Muscle of leg (tissue), 11 donors: Measurements from ENCODE around the gene TMOD1. TPM values are rescaled to one million over a fixed set of nuclear protein-coding genes. Genes with fewer than 3 reads are reported as not detected.
"Not testable (repeated sequence)": the region's sequence is repeated elsewhere in the genome, so short reads cannot be mapped to it uniquely, and the experiment has no call there.

Source experiments
- DNase-seq: peaks from one replicate; pipeline ENCODE4 v3.0.0; 2013
- H3K27ac ChIP-seq: one replicate; pipeline ENCODE4 v1.5.1; 2013; ENCODE audit warnings: mild to moderate bottlenecking, low read length, control low read depth
- H3K27me3 ChIP-seq: one replicate; pipeline ENCODE4 v1.6.1; 2013; ENCODE audit warnings: low read length; ENCODE audit not compliant: control insufficient read depth, insufficient read depth
- H3K36me3 ChIP-seq: one replicate; pipeline ENCODE4 v1.6.1; 2013; ENCODE audit warnings: low read length; ENCODE audit not compliant: control insufficient read depth, insufficient read depth
- H3K4me1 ChIP-seq: one replicate; pipeline ENCODE4 v1.6.1; 2013; ENCODE audit warnings: low read length; ENCODE audit not compliant: control insufficient read depth, insufficient read depth
- H3K4me3 ChIP-seq: one replicate; pipeline ENCODE4 v1.5.1; 2013; ENCODE audit warnings: low read length, control low read depth
- H3K9me3 ChIP-seq: replicated peaks from 2 replicates; pipeline ENCODE4 v1.6.1; 2013; ENCODE audit warnings: low read depth, low read length; ENCODE audit not compliant: control insufficient read depth
- WGBS: methylation state at CpG from one replicate; pipeline ENCODE4 v1.1.5; 2013; ENCODE audit warnings: missing lambda C conversion rate; ENCODE audit not compliant: insufficient coverage; 5-methylcytosine and 5-hydroxymethylcytosine counted together
- polyA plus RNA-seq, 8 donors: library from polyadenylated mRNA; unstranded; fragments of 120-200 nt; gene quantifications; one replicate each; pipeline versions ENCODE4 v1.2.1 to v1.2.3, GENCODE V29; 2013; ENCODE audit warnings: inconsistent platforms in 1 of 8, low replicate concordance in 1 of 8; ENCODE audit not compliant: insufficient read length in 8 of 8, insufficient read depth in 1 of 8
- total RNA-seq: library from RNA; stranded (reverse); fragments of 120-200 nt; gene quantifications from one replicate; pipeline ENCODE4 v1.2.4, GENCODE V29; 2013

The TMOD1 gene
- total and polyA plus RNA-seq, 9 donors: 46.1 to 139 (median 102) TPM

DNA sequence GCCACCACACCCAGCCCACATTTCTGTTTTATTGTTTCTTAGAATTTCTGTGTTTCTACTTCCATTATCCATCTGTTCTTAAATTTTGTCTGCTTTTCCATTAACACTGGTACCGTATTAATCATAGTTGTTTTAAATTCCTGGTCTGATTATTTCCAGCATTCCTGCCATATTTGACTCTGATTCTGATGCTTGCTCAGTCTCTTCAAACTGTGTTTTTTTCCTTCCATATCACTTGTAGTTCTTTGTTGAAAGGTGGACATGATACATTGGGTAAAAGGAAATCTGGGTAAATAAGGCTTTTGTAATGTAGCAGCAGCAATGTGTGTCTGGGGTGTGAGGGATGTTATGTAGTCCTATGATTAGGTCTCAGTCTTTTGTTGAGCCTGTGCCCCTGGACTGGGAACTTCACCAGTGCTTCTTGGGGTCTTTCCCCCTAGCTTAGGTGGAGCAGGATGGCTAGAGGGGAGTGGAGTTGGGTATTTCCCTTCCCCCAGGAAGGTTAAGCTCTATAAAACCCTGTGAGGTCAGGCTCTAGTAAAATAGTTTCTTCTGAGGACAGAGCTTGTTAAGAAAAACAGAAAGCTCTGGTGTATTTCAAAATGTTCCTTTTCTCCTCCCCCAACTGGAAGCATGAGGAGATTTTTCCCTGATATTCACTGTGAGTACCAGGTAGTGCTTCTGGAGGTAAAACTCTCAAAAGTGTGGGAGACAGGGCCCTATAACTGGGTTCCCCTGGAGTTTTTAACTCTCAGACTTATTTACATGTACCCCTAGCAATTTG is 10.1 kb upstream of the TMOD1 start:
- H3K4me1 ChIP-seq: no peaks in the 10 kb centered on the region
- no peak overlapping the region for H3K4me3 ChIP-seq
- peaks cover 6% of the 10 kb centered on the region for H3K9me3 ChIP-seq
- H3K27me3 ChIP-seq: no peaks in the 10 kb centered on the region
- no CpG with 5 or more reads among the region's 1 CpG for WGBS
- H3K27ac ChIP-seq: no peak overlapping the region
- H3K36me3 ChIP-seq: peaks cover 2% of the 10 kb centered on the region
- no peak for DNase-seq

DNA sequence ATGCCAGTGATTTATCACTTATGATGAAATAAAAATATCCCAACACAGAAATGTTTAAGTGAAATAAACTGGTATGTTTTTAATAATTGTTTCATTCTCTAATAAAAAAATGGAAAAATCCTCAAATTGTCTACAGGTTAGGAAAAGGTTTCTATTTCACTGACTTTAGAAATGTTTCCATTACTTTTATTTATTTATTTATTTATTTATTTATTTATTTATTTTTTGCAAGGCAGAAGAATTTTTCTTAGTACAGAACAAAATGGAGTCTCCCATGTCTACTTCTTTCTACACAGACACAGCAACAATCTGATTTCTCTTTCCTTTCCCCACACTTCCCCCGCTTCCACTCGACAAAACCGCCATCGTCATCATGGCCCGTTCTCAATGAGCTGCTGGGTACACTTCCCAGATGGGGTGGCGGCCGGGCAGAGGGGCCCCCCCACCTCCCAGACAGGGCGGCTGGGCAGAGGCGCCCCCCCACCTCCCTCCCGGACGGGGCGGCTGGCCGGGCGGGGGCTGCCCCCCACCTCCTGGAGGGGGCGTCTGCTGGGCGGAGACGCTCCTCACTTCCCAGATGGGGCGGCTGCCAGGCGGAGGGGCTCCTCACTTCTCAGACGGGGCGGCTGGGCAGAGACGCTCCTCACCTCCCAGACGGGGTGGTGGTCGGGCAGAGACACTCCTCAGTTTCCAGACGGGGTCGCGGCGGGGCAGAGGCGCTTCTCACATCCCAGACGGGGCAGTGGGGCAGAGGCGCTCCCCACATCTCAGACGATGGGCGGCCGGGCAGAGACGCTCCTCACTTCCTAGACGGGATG is 3.7 kb upstream of the TMOD1 start:
- not testable (repeated sequence) for DNase-seq, H3K9me3 ChIP-seq, H3K4me3 ChIP-seq, H3K36me3 ChIP-seq, H3K27ac ChIP-seq, H3K4me1 ChIP-seq
- peaks cover 29% of the 10 kb centered on the region for H3K27me3 ChIP-seq
- WGBS: 92% methylated on average over 24 of the region's 36 CpGs

DNA sequence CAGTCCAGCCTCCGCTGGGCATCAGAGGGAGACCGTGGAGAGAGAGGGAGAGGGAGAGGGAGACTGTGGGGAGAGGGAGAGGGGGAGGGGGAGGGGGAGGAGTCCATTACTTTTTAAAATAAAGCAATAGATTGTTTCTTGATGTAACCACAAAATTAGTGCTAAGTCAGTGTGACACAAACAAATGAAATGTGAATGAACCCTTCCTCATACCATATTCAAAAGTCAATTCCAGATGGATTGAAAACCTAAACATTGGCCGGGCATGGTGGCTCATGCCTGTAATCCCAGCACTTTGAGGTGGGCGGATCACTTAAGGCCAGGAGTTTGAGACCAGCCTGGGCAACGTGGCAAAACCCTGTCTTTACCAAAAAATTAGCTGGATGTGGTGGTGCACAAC is 2.6 kb upstream of the TMOD1 start:
- H3K27ac ChIP-seq, H3K9me3 ChIP-seq, H3K36me3 ChIP-seq, H3K4me3 ChIP-seq, DNase-seq: not testable (repeated sequence)
- peaks cover 39% of the 10 kb centered on the region for H3K27me3 ChIP-seq
- peaks cover 18% of the 10 kb centered on the region for H3K4me1 ChIP-seq
- 80% methylated on average over 3 of the region's 5 CpGs for WGBS

DNA sequence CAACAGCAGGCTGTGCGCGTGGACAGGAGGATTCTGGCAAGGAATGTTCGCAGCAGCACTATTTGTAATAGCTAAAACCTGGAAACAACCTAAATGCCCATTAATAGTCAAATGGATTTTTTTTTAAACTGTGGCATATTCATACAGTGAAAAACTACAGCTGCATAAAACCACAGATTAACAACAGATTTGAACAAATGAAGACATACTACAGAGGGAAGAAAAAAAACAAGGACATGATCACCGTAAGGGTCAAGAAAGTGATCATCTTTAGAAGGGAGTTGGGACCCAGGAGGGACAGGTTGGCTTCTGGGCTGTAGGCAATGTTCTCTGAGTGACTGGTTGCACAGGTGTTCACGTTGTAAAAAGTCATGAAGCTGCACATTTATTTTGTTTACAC is 1.2 kb upstream of the TMOD1 start:
- Histone ChIP-seq H3K4me3 (no peak overlapping the region), H3K4me1 (peaks cover 18% of the 10 kb centered on the region), H3K9me3 (no peaks in the 10 kb centered on the region), H3K27ac (no peak overlapping the region), H3K36me3 (no peaks in the 10 kb centered on the region), H3K27me3 (peaks cover 50% of the 10 kb centered on the region)
- no CpG with 5 or more reads among the region's 5 CpGs for WGBS
- DNase-seq: no peak

DNA sequence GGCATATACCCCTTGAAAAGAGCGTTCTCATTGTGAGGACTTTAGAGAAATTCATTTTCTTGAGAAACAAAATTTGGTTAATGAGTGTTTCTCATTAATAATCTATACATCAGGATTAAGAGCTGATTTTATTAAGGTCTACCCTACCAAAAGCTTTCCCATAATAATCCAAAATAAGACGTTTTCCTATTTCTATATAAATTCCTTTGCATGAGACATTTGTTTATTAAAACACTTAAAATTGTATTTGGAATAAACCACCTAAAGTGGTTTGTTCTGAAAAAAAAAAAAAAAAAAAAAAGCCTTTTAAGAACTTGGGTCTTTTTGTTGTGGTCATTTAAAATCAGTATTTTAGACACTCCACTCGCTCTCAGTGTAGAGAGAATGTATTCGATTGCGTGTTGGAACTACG is 695 bp upstream of the TMOD1 start:
- H3K27me3 ChIP-seq: peaks cover 55% of the 10 kb centered on the region
- H3K27ac ChIP-seq: no peak overlapping the region

DNA sequence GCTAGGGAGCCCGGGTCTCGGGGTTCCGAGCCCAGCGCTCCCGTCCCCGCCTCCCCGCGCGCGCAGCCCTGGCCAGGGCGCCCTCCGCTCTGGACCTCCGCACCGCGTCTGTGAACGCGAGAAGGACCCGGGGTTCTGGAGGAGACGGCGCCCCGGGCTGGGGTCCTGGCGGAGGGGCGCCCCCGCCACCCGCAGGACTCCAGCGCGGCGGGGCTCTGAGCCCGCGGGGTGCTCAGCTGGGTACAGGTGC is 431 bp downstream of the TMOD1 start:
- Histone ChIP-seq H3K27me3 (peaks cover 60% of the 10 kb centered on the region), H3K4me1 (peaks cover 18% of the 10 kb centered on the region), H3K4me3 (peak overlapping the region; percentile 51), H3K27ac (peak overlapping the region; percentile 88), H3K9me3 (no peaks in the 10 kb centered on the region), H3K36me3 (no peaks in the 10 kb centered on the region)
- no peak for DNase-seq
- WGBS: 0% methylated on average over 24 of the region's 30 CpGs

More for the DNA sequence above, 695 bp upstream of the TMOD1 start:
- no peaks in the 10 kb centered on the region for H3K9me3 ChIP-seq
- WGBS: 0% methylated on average over 1 of the region's 6 CpGs
- no peak overlapping the region for H3K4me3 ChIP-seq
- H3K36me3 ChIP-seq: no peaks in the 10 kb centered on the region
- no peak for DNase-seq
- peaks cover 18% of the 10 kb centered on the region for H3K4me1 ChIP-seq

DNA sequence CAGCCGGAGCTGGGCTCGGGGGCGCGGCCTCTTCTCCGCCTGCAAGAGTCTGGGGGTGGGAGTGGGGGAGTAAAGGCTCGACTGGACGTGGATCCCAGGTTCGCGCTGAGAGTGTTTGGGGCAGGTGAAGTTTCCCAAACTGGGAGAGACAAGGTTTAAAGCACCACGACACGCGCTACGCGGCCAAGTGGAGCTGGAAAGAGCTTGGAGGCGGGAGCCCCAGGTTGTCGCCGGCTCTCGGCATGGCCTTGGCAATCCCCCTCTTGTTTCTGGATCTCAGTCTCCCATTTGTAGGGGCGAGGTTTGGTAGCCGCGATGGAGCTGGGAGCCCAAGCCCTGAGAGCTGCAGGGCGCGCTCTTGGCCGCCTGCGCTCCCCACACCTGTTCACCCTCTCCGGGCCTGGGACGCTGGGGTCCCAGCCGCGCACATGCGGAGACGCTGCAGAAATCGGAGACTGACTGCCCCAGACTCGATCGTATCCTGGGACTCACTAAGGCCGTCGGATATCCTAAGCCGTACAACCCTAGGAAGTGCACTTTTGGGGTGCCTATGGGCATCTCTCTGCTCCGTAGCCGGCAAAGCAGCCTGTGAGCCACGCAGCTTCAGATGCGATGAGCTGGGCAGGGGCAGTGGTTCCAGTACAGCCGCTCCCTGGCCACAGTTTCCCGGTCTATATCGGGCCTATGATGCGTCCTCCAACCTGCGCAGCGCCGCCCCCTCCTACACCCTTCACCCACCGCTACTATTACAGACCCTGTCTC is 937 bp downstream of the TMOD1 start:
- WGBS: 1% methylated on average over 49 of the region's 49 CpGs
- H3K4me3 ChIP-seq: peak overlapping the region; percentile 51
- peaks cover 60% of the 10 kb centered on the region for H3K27me3 ChIP-seq
- peak; percentile 12 for DNase-seq
- no peaks in the 10 kb centered on the region for H3K36me3 ChIP-seq
- H3K9me3 ChIP-seq: no peaks in the 10 kb centered on the region
- H3K27ac ChIP-seq: peak overlapping the region; percentile 88
- peaks cover 18% of the 10 kb centered on the region for H3K4me1 ChIP-seq

DNA sequence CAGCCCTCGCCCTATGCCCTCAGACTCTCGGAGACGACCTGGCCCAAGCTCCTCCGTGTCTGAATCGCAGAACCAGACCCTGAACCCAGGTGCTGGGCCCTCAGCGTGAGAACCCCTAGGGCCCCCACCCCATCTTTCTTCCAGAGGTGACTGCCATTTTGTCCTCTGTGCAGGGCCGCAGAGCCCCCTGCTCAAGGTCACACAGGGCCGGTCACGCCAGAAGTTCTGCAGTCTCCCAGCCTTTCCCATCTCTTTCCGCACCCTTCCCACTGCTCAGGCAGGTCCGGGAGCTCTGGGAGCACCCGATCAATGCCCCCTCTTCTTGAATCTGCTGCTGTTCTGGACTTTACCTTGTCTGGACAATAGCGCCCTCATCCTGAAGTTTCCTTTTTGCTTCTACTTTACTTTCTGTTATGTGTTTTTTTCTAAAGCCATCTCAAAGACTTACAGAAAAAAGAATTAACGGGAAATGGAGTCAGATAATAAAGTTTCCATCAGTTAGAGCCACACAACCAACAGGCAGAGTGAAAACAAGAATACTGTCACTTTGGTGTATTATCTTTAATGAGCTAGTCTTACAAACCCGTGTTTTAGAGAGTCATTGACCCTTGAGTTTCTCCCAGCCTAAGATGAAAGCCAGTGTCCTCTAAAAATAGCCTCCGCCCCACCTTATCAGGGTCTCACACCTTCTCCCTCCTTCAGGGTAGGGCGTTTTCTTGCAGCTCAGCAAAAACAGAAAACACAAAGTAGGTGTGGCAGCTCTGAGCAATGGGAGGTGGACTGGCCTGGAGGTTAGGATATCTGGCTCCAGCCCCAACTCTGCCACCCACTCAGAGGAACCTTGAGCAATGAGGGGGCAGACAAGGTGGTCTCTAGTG is 1.8 kb downstream of the TMOD1 start:
- Histone ChIP-seq H3K4me1 (peaks cover 18% of the 10 kb centered on the region), H3K4me3 (peak overlapping the region; percentile 51), H3K36me3 (no peaks in the 10 kb centered on the region), H3K9me3 (no peaks in the 10 kb centered on the region), H3K27ac (peak overlapping the region; percentile 88), H3K27me3 (peaks cover 60% of the 10 kb centered on the region)
- whole genome bisulfite sequencing: 6% methylated on average over 11 of the region's 17 CpGs
- DNase-seq: no peak

DNA sequence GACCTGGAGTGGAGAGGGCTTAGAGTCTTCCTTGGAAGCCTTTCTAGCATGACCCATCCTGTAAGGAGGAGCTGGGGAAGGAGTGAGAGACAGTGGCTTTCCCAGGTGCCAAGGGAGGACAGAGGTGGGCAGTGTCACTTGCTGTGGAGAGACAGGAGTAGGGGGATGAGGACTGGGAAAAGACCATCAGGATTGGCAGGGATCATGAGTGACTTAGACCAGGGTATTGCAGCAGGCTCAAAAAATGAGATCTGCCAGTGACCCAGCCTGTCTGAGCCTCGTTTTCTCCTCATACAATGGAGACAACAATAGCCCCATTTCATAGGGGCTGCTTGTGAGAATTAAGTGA is 2.4 kb downstream of the TMOD1 start:
- H3K4me1 ChIP-seq: peaks cover 18% of the 10 kb centered on the region
- H3K4me3 ChIP-seq: no peak overlapping the region
- H3K9me3 ChIP-seq: no peaks in the 10 kb centered on the region
- H3K36me3 ChIP-seq: no peaks in the 10 kb centered on the region
- DNase-seq: no peak
- no CpG with 5 or more reads among the region's 1 CpG for WGBS
- no peak overlapping the region for H3K27ac ChIP-seq
- peaks cover 61% of the 10 kb centered on the region for H3K27me3 ChIP-seq
